ENCODE results near the gene PRKN. TPM values are rescaled to one million over a fixed set of nuclear protein-coding genes. Genes with fewer than 3 reads are reported as not detected.

Gene PRKN
- total and polyA plus RNA-seq, 2 donors (not counting 3 experiments of a cell fraction or from before 2014, with no cell fraction given): 0.06 TPM; not detected in 1

- Histone ChIP-seq H3K9me1 (replicated peaks; ENCODE audit: control insufficient read depth, extremely low read depth, insufficient read depth, low read length) (no peaks in the 10 kb centered on the region), H3K9ac (replicated peaks; ENCODE audit: extremely low read depth, insufficient read depth, low read length) (no peak overlapping the region), H3K27me3 (ENCODE audit: control insufficient read depth in 2 of 2, insufficient read depth in 2 of 2, low read length in 2 of 2) (no peaks in the 10 kb centered on the region), H3K79me2 (ENCODE audit: control insufficient read depth, insufficient read depth, low read length) (no peaks in the 10 kb centered on the region), H2AFZ (ENCODE audit: low read depth, low read length) (no peak overlapping the region), H3K36me3 (ENCODE audit: control insufficient read depth in 2 of 2, extremely low read depth in 1 of 2, insufficient read depth in 2 of 2, low read length in 2 of 2) (no peaks in the 10 kb centered on the region), H4K20me1 (replicated peaks; ENCODE audit: control insufficient read depth, extremely low read depth, insufficient read depth, low read length) (no peaks in the 10 kb centered on the region), H3K4me3 (replicated peaks in 1 of 3; ENCODE audit: insufficient read depth in 1 of 3, low read depth in 1 of 3, low read length in 3 of 3) (no peak overlapping the region), H3K4me1 (ENCODE audit: control insufficient read depth, extremely low read depth, insufficient read depth, low read length) (no peaks in the 10 kb centered on the region), H3K27ac (ENCODE audit: insufficient read depth, low read depth, low read length) (no peak overlapping the region), H3K4me2 (ENCODE audit: insufficient read depth, low read length) (no peak overlapping the region), H3K9me3 (replicated peaks; ENCODE audit: control insufficient read depth, insufficient read depth, low read length) (no peaks in the 10 kb centered on the region)
- dilution Hi-C loops (cut with MboI; ENCODE audit: extremely low pct_ligation_motif_present, low sequenced_read_pairs): no loop called here
- POLR2A ChIA-PET: no interaction called here
- no TSS peak for BruUV-seq (replicated peaks)
- intact Hi-C loops (cut with micrococcal nuclease): no loop called here
- DNase-seq (ENCODE audit: low read depth, low spot score): no peak
- no peak for FAIRE-seq
- CTCF ChIA-PET: no interaction called here
- no peak for TF ChIP-seq FOS (IDR thresholded peaks at IDR 0.05; ENCODE audit: borderline replicate concordance, insufficient read depth, low read length)
- no peak for TF ChIP-seq POLR2AphosphoS5 (IDR thresholded peaks at IDR 0.05; ENCODE audit: insufficient read depth, low read depth, low read length)
- no peak for TF ChIP-seq MAX (IDR thresholded peaks at IDR 0.05; ENCODE audit: insufficient read depth, insufficient read length)
- TF ChIP-seq, protein P1, sequence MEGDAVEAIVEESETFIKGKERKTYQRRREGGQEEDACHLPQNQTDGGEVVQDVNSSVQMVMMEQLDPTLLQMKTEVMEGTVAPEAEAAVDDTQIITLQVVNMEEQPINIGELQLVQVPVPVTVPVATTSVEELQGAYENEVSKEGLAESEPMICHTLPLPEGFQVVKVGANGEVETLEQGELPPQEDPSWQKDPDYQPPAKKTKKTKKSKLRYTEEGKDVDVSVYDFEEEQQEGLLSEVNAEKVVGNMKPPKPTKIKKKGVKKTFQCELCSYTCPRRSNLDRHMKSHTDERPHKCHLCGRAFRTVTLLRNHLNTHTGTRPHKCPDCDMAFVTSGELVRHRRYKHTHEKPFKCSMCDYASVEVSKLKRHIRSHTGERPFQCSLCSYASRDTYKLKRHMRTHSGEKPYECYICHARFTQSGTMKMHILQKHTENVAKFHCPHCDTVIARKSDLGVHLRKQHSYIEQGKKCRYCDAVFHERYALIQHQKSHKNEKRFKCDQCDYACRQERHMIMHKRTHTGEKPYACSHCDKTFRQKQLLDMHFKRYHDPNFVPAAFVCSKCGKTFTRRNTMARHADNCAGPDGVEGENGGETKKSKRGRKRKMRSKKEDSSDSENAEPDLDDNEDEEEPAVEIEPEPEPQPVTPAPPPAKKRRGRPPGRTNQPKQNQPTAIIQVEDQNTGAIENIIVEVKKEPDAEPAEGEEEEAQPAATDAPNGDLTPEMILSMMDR (IDR thresholded peaks at IDR 0.05; ENCODE audit: extremely low read depth in 1 of 2, insufficient read depth in 1 of 2, low read depth in 1 of 2, low read length in 2 of 2): no peak
- TF ChIP-seq GATA2 (IDR thresholded peaks at IDR 0.05; ENCODE audit: insufficient read depth, insufficient read length, low read depth, low read length): no peak
- no peak for TF ChIP-seq EZH2 (IDR thresholded peaks at IDR 0.05; ENCODE audit: borderline replicate concordance, low read depth, low read length, severe bottlenecking)
- no peak for TF ChIP-seq JUN (IDR thresholded peaks at IDR 0.05; ENCODE audit: borderline replicate concordance, insufficient read depth, insufficient read length, low read depth)
- no peak for TF ChIP-seq MYC (IDR thresholded peaks at IDR 0.05; ENCODE audit: low read depth, low read length)
Observed at GRCh38 chr6:161711938-161712337, 1015.6 kb downstream of the PRKN start.

All from endothelial cell of umbilical vein (primary cell).